ENCODE measurements around the gene SAG. TPM values are rescaled to one million over a fixed set of nuclear protein-coding genes. Genes with fewer than 3 reads are reported as not detected.
"Not testable (repeated sequence)": the region's sequence is repeated elsewhere in the genome, so short reads cannot be mapped to it uniquely, and the experiment has no call there.

Gene SAG
- total RNA-seq, 2 donors from 2014 or later, result 0.45 TPM; not detected in 1

DNA sequence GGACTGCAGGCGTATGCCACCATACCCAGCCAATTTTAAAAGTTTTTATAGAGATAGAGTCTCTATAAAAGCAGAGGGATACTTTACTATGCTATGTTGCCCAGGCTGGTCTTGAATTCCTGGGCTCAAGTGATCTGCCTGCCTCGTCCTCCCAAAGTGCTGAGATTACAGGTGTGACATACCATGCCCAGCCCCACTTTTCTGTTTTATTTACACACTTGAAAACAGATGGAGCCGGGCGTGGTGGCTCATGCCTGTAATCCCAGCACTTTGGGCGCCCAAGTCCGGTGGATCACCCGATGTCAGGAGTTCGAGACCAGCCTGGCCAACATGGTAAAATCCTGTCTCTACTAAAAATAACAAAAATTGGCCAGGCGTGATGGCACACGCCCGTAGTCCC, 67.2 kb downstream of the SAG start:
- intact Hi-C loops (cut with DNase I); H3K4me3 ChIP-seq; H3K4me1 ChIP-seq (replicated peaks); H3K9me3 ChIP-seq; DNase-seq (ENCODE audit: low spot score); H3K27me3 ChIP-seq (replicated peaks; ENCODE audit: insufficient read depth); H3K36me3 ChIP-seq: not testable (repeated sequence)
- WGBS, result 79% methylated on average over 11 of the region's 11 CpGs
- TF ChIP-seq POLR2AphosphoS5 (IDR thresholded peaks at IDR 0.05), result peak; percentile 11
- peak overlapping the region; percentile 19 to 72 for H3K27ac ChIP-seq

DNA sequence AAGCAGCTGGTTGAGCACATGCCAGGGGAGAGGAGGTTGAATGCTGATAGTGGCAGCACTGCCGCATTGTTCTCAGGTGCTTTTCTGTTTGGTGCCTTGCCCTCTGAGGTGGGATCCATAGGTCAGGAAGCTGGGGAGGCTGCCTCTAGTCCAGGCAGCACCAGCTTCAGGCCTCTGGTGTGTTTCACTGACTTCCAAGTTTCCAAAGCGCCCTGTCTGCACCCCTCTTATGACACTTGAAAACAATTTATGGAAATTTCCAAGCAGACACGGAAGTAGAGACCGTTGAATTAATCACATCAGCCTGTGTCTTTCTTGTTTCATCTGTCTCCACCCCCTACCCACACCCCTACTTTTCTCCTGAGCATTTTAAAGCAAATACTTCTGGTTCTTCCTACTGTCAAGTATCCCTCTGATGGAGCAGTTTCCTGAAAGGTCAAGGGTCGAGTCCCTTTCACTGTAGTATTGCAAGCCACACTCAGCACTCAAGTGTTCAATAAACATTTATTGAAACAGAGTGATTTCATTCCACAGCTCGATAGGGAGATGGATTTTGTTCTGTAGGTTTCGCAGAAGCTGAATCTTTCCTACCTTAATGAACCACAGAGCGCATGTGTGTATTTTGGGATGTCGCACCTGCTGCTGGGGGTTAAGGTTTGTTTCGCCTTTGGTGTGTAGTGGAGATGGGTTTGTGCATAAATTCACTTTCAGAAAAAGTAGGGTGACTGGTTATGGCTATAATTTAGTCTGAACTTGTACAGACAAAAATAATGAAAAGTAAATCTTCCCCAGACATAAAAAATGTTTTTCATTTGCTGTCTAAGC, 68.1 kb downstream of the SAG start:
- Histone ChIP-seq H3K27ac (peak overlapping the region in 1 of 2 donors; percentile 72), H3K4me3 (no peak overlapping the region), H3K27me3 (replicated peaks; ENCODE audit: insufficient read depth) (no peaks in the 10 kb centered on the region), H3K9me3 (no peaks in the 10 kb centered on the region), H3K36me3 (no peaks in the 10 kb centered on the region), H3K4me1 (replicated peaks) (peaks cover 4% of the 10 kb centered on the region)
- DNase-seq (ENCODE audit: low spot score), result no peak
- 75% methylated on average over 10 of the region's 10 CpGs for WGBS
- TF ChIP-seq POLR2A (IDR thresholded peaks at IDR 0.05) (no peak), POLR2AphosphoS5 (IDR thresholded peaks at IDR 0.05) (no peak)
- TF ChIP-seq, protein P1, sequence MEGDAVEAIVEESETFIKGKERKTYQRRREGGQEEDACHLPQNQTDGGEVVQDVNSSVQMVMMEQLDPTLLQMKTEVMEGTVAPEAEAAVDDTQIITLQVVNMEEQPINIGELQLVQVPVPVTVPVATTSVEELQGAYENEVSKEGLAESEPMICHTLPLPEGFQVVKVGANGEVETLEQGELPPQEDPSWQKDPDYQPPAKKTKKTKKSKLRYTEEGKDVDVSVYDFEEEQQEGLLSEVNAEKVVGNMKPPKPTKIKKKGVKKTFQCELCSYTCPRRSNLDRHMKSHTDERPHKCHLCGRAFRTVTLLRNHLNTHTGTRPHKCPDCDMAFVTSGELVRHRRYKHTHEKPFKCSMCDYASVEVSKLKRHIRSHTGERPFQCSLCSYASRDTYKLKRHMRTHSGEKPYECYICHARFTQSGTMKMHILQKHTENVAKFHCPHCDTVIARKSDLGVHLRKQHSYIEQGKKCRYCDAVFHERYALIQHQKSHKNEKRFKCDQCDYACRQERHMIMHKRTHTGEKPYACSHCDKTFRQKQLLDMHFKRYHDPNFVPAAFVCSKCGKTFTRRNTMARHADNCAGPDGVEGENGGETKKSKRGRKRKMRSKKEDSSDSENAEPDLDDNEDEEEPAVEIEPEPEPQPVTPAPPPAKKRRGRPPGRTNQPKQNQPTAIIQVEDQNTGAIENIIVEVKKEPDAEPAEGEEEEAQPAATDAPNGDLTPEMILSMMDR (IDR thresholded peaks at IDR 0.05), result no peak
- intact Hi-C loops (cut with DNase I), result no loop called here

DNA sequence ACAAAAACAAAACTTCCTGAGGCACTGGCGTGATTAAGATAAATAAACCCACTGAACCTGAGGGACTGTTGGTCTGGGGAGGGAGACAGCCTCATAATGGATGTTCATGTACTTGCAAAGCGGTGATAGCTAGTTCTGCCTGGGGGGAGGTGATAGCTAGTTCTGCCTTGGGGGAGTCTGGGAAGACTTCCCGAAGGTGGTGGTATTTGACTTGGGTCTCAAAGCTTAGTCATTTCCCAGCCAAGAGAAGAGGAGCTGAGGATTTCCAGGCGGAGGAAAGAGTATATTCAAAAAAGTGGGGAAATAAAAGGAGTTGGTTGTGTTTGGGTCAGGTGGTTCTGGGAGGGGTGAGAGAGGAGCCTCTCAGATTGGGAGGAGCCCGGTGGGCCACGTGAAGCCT, 71.4 kb downstream of the SAG start:
- 86% methylated on average over 6 of the region's 6 CpGs for WGBS
- Histone ChIP-seq H3K9me3 (no peaks in the 10 kb centered on the region), H3K27me3 (replicated peaks; ENCODE audit: insufficient read depth) (no peaks in the 10 kb centered on the region), H3K4me3 (no peak overlapping the region), H3K4me1 (replicated peaks) (no peaks in the 10 kb centered on the region), H3K27ac (peak overlapping the region in 1 of 2 donors; percentile 20), H3K36me3 (no peaks in the 10 kb centered on the region)
- intact Hi-C loops (cut with DNase I), result no loop called here
- DNase-seq (ENCODE audit: low spot score), result no peak
- TF ChIP-seq POLR2A (IDR thresholded peaks at IDR 0.05) (no peak), POLR2AphosphoS5 (IDR thresholded peaks at IDR 0.05) (no peak)
- TF ChIP-seq, protein P1 (IDR thresholded peaks at IDR 0.05), result no peak

DNA sequence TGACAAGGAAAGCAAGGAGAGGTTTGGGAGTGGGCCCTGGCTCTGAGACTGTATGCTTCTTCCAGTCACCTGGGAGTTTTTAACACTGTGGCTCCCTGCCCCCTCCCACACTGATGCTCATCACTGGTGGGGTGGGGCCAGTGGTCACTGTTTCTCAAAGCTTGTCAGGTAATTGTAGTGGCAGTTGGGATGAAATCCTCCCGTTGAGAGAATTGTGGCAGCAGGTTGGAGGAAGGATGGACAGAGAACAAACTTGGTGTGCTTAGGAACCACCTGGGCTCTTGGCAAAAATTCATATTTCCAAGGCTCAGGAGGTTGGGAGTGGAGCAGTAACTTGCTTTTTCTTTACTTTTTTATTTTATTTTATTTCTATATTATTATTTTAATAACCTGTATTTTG, 71.8 kb downstream of the SAG start:
- DNase-seq (ENCODE audit: low spot score), result no peak
- intact Hi-C loops (cut with DNase I), result no loop called here
- no peak for TF ChIP-seq POLR2AphosphoS5 (IDR thresholded peaks at IDR 0.05)
- no peak for TF ChIP-seq POLR2A (IDR thresholded peaks at IDR 0.05)
- no peaks in the 10 kb centered on the region for H3K27me3 ChIP-seq (replicated peaks; ENCODE audit: insufficient read depth)
- H3K4me1 ChIP-seq (replicated peaks), result peaks cover under 1% of the 10 kb centered on the region
- H3K9me3 ChIP-seq, result no peaks in the 10 kb centered on the region
- 31% methylated on average over 1 of the region's 1 CpG for WGBS
- H3K27ac ChIP-seq, result peak overlapping the region in 1 of 2 donors; percentile 20
- H3K36me3 ChIP-seq, result no peaks in the 10 kb centered on the region
- H3K4me3 ChIP-seq, result no peak overlapping the region

DNA sequence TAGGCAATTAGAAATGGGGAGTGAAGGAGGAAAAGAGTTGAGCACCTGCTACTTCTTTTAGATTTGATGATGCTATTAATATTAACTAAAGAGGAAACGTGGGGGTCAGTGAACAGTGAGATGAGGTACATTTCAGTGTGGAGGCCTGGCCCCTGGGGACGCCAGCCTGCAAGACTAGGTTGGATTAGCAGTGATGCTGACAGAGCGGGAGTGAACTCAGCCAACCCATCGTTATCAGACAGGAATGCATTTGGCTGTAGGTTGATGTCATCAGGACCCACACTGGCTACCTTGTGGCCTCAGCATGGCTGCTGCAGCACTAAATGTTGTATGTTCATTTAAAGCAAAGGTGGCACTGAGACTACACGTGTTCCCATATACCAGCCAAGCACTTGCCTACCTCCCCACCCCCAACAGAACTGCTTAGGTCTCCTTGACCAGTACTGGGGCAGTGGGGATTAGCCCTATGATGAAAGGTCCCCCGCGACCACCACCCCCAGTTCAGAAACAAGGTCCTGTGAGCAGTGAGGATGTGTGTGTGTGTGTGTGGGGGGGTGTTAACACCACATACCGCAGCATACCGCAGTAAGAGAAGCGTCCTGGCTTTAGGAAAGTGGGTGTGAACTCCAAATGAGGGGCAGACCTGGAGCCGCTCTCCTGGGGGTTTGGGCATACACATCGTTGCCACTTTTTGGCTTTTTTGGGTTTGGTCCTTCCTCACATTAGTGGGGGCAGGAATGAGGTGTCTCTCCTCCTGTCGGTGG, 72.7 kb downstream of the SAG start:
- Histone ChIP-seq H3K4me1 (replicated peaks) (peaks cover 5% of the 10 kb centered on the region), H3K27ac (peak overlapping the region in 1 of 2 donors; percentile 69), H3K4me3 (no peak overlapping the region), H3K9me3 (no peaks in the 10 kb centered on the region), H3K36me3 (no peaks in the 10 kb centered on the region), H3K27me3 (replicated peaks; ENCODE audit: insufficient read depth) (no peaks in the 10 kb centered on the region)
- WGBS, result 91% methylated on average over 13 of the region's 13 CpGs
- intact Hi-C loops (cut with DNase I), result no loop called here
- no peak for DNase-seq (ENCODE audit: low spot score)
- no peak for TF ChIP-seq POLR2AphosphoS5 (IDR thresholded peaks at IDR 0.05)
- no peak for TF ChIP-seq POLR2A (IDR thresholded peaks at IDR 0.05)
- TF ChIP-seq, protein P1 (IDR thresholded peaks at IDR 0.05), result no peak
